Stimulated activated CD4-positive, alpha-beta T cell treated with anti-CD3 and anti-CD28 coated beads, Interleukin-12 subunit alpha, Interleukin-12 subunit beta, amount 100 ng/mL, for 48 hours (primary cell): ENCODE results near the gene CD300LB.

ENCODE experiments used
- DNase-seq, 3 donors: peaks; one replicate each; pipeline ENCODE4 v3.0.0-alpha.2; 2020; ENCODE audit warnings: low read depth in 2 of 3, low spot score in 1 of 3

The CD300LB gene

DNA sequence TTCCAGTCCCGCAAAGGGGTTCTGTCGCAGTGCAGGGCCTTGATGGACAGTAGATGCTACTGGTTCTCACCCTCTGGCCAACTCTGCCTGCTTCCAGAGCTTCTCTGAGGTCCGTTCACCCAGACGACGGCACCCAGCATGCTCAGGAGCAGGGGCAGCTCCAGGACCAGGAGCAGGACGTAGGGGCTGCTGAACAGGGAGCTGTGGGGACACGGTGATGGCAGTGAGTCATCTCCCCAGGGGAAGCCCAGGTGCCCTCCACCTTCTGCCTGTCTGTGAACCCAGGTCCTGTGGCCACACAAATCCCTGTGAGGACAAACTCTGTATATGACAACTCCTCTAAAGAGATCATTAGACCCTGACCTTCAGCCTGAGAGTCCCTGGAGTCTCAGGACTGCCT is 18.1 kb upstream of the CD300LB start:
- DNase-seq, result no peak

- DNase-seq, result no peak
Observed at GRCh38 chr17:74547736-74548135, 16.5 kb upstream of the CD300LB start.

DNA sequence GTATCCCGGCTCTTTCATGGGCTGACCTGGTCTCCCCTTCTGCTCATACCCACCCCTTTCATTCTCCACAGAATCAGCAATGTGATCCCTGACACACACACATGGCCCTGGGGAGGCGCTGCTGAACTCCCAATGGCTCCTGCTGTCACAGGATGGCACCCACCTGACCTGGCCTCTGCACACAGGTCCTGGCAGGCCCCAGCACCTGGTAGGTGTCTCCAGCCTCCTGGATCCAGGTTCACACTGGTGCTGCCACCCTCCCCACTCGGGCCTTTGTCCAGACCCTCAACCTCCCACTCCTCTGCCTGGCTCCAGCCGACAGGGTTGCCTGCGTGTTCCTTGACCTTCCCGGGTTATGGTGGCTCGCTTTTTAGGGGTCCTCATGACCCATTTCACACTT is 16.0 kb upstream of the CD300LB start:
- DNase-seq, result no peak

- DNase-seq, result no peak
Observed at GRCh38 chr17:74546586-74546985, 15.3 kb upstream of the CD300LB start.

DNA sequence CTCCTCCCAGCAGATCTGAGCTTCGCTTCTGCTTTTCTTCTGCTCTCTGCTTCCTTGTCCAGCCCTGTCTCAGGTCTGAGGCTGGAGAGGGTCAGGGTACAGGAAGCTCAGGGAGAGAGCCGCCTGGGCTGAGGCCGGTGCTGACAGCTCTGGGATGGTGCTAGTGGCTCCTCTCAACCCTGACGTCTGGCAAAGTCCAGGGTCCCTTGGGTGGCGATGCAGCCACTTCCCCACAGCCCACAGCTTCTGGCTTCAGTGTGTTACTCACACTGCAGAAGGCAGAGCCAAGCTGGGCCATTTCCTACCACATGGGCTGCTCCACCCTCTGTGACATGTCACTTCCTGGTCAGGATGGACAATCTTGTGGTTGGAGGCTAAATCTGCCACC is 14.6 kb upstream of the CD300LB start, which contains the start of gene CD300C:
TSS of gene CD300C (minus strand) at position 273 of the 388 bp plus-strand sequence. CDS start 333 bp downstream, outside the sequence.
- no peak for DNase-seq

DNA sequence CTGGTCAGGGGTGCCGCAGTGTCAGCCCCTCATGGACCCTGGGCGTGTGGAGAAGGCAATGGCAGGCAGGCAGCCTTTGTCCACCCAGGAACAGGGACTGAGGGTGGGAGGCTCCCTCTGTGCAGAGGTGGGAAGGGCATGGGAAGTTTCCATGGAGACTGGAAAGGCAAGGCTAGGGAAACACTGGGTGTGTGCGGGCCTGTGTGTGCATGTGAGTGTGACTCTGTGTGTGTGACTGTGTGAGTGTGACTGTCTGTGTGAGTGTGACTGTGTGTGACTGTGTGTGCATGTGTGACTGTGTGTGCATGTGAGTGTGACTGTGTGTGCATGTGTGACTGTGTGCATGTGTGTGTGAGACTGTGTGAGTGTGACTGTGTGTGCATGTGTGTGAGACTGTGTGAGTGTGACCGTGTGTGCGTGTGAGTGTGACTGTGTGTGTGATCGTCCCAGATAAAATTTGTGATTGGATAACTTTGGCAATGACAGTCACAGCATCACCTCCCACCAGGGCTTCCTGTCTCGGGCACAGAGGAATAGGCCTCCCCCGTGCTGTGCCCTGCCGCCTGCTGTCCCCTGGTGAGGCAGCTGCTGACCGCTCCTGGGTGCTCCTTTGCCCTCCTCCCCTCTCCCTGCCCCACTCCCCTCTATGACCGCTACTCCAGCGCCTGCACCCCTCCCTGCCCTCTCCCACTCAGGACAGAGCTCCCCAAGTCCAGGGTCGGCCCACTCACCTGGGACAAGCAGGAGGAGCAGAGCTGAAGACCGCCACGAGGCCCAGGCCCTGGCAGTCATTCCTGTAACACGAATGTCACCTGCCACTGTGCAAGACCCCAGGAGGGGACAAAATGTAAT is 13.9 kb upstream of the CD300LB start:
- no peak for DNase-seq

- no peak for DNase-seq
Observed at GRCh38 chr17:74543891-74544760, 12.9 kb upstream of the CD300LB start.

DNA sequence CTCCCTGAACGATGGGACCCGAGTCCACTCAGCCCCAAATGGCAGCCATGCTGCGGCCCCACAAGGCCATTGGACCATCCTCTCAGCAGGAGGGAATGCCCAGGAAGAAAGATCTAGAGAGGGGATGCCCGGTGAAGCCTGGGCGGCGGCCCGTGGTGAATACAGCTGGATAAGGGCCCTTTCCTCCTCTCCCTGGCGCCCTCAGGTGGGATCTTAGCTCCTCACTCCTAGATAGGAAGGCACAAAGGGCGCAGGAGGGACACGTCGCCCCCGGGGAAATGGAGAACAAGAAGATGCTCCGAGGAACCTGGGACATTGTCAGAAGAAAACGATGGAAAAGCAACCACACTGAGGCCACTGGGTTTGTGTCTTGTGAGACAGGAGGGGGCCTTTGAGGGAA is 12.1 kb upstream of the CD300LB start:
- DNase-seq, result no peak

- DNase-seq, result no peak
Observed at GRCh38 chr17:74542727-74543383, 11.6 kb upstream of the CD300LB start.

GRCh38 chr17:74542166-74542565 is 10.9 kb upstream of the CD300LB start:
- DNase-seq, result no peak

GRCh38 chr17:74541176-74542111 is 10.2 kb upstream of the CD300LB start:
- DNase-seq, result no peak

DNA sequence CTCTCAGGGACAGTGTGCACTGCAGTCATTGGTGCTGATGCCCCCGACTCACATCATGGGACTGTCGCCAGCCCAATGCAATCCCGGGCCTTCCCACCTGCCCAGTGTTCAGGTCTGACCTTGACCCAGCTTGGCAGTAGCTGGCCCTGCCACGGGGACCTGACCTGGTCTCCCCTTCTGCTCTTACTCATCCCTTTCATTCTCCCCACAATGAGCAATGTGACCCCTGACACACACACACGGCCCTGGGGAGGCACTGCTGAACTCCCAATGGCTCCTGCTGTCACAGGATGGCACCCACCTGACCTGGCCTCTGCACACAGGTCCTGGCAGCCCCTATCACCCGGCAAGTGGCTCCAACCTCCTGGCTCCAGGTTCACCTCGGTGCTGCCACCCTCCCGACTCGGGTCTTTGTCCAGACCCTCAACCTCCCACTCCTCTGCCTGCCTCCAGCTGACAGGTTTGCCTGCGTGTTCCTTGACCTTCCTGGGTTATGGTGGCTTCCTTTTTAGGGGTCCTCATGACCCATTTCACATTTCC is 8.1 kb upstream of the CD300LB start:
- no peak for DNase-seq

- no peak for DNase-seq
Observed at GRCh38 chr17:74536890-74537289, 5.6 kb upstream of the CD300LB start.

GRCh38 chr17:74532115-74532514 is 840 bp upstream of the CD300LB start:
- no peak for DNase-seq

GRCh38 chr17:74530831-74531150 is 484 bp downstream of the CD300LB start:
- no peak for DNase-seq

DNA sequence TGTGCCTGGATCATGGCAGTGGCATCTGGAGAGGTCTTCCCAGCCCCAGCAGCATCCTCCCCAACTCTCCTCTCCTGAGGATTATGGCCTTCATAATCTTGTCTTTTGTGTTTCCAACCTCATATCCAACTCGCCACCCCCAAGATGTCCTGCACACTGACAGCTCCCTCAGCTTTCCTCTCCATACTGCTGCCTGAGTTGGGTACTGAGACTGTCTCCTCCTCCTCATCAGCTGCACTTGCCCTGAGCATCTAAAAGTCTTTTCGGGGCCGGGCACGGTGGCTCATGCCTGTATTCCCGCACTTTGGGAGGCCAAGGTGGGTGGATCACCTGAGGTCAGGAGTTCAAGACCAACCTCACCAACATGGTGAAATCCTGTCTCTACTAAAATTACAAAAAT is 2.0 kb downstream of the CD300LB start:
- no peak for DNase-seq

DNA sequence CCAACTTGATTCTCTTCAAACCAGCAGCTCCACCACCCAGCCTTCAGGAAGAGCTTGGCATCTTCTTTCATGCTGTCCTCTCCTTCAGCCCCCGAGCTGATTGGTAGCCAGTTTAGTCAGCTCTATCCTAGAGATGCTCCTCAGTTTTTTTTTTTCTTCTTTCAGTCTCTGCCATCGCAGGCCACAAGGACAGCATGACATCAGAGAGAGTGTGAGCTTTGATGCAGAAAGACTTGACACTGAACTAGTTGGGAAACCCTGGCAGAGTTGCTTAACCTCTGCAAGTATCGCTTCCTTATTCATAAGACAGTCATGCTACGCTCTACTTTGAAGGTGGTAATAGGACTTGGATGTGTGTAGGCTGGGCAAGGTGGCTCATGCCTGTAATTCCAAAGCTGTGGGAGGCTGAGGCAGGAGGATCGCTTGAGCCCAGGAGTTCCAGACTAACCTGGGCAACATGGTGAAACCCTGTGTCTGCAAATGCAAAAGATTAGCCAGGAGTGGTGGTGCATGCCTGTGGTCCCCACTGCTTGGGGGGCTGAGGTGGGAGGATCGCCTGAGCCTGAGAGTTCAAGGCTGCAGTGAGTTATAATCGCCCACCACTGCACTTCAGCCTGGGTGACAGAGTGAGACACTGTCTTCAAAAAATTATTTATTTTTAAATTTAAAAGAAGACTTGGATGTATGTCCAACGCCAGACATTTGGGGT is 2.6 kb downstream of the CD300LB start:
- no peak for DNase-seq

DNA sequence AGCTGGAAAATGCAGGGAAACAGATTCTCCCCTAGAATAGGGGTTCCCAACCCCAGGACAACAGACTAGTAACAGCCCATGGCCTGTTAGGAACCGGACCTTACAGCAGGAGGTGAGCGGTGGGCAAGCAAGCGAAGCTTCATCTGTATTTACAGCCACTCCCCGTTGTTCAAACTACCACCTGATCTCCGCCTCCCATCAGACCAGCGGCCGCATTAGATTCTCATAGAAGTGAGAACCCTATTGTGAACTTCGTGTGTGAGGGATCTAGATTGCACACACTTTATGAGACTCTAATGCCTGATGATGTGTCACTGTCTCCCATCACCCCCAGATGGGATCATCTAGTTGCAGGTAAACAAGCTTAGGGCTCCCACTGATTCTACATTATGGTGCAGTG is 3.5 kb downstream of the CD300LB start:
- DNase-seq, result no peak

DNA sequence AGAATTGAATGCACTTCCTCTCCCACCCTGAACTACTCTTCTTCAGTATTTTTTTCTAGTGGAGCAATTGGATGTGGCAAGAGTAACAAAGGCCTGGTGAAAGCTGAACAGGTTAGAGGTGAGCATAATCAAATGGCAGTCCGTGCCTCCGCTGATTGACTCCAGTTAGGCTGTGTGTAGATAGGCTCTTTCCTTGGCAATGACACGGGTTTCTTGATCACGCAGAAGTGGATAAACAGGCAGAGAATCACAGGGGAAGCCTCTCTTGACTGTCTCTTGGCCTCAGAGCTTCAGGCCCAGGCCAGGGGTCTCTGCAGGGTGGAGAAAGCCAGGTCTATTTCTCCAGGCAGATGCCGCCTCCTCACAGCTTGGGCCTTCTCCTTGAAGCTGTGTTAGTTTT is 4.2 kb downstream of the CD300LB start:
- no peak for DNase-seq

DNA sequence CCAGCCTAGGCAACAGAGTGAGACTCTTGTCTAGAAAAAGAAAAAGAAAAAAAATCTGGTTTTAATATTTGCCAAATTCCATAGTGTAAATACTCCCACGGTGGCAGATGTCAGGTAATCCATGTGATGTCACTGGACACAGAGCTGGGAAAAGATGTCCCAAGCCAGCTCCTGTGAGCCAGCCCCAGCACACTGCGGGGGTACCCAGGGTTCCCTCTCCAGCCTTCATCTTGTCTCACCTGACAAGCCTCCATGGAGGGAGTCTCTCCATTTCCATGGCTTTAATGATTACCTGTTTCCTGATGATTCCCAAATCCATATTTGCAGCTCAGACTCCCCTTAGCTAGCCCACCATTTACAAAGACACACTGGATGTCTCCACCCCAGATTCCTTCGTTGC is 4.6 kb downstream of the CD300LB start:
- no peak for DNase-seq
